ENCODE data around the gene TBXA2R.

- TF ChIP-seq CTCF (IDR thresholded peaks at IDR 0.05; ENCODE audit: poor library complexity) (no peak), EZH2 (IDR thresholded peaks at IDR 0.05; ENCODE audit: borderline replicate concordance) (no peak), EZH2phosphoT487 (IDR thresholded peaks at IDR 0.05; ENCODE audit: low read depth, severe bottlenecking, unreplicated experiment) (no peak)
These were observed 28.8 kb downstream of the TBXA2R start for GRCh38 chr19:3577723-3578344.
